GM19238 (cell line): ENCODE measurements around the gene ZC3H10.

Experiments
- DNase-seq: peaks from one replicate; pipeline ENCODE4 v3.0.0; 2011; ENCODE audit warnings: low spot score; ENCODE audit not compliant: insufficient read length

Gene ZC3H10

DNA sequence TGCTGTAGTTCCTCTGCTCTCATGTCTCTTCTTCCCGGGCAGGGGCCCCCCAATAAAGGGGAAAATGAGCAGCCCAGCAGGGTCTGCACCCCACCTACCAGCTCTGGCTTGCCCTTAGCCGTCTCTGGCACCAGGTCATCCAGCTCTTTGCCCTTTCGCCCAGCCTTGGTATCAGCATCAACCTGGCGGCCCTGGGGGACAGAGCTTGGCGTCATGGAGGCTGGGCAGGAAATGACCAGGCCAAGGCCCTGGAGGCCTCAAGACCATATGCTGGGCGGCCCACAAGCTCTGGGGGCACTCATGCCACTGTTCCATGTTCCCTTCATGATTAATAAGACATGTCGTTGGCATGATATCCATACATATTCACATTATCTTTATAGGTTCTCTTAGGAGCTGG, 54.8 kb downstream of the ZC3H10 start:
- no peak for DNase-seq
